HG03521 (cell line): ENCODE results near the gene MRTFB.

ENCODE experiments used
- ATAC-seq: cut with Tn5 transposase; IDR thresholded peaks from one replicate; pipeline ENCODE4 v1.9.1; 2021; ENCODE audit warnings: mild to moderate bottlenecking, moderate library complexity; ENCODE audit not compliant: unreplicated experiment

The MRTFB gene

GRCh38 chr16:14131774-14132695, 60.9 kb downstream of the MRTFB start:
- ATAC-seq = no peak

- ATAC-seq = no peak
Measured at GRCh38 chr16:14132696-14133048, 61.6 kb downstream of the MRTFB start.

- no peak for ATAC-seq
Measured at GRCh38 chr16:14133907-14134306, 62.8 kb downstream of the MRTFB start.

GRCh38 chr16:14135704-14136103, 64.6 kb downstream of the MRTFB start:
- no peak for ATAC-seq

GRCh38 chr16:14139872-14140271, 68.8 kb downstream of the MRTFB start:
- no peak for ATAC-seq

- no peak for ATAC-seq
Measured at GRCh38 chr16:14140923-14141322, 69.8 kb downstream of the MRTFB start.

- ATAC-seq = no peak
Measured at GRCh38 chr16:14146445-14146844, 75.3 kb downstream of the MRTFB start.

- no peak for ATAC-seq
Measured at GRCh38 chr16:14148016-14148415, 76.9 kb downstream of the MRTFB start.

GRCh38 chr16:14148569-14148968, 77.5 kb downstream of the MRTFB start:
- ATAC-seq = no peak

- no peak for ATAC-seq
Measured at GRCh38 chr16:14150796-14151195, 79.7 kb downstream of the MRTFB start.

DNA sequence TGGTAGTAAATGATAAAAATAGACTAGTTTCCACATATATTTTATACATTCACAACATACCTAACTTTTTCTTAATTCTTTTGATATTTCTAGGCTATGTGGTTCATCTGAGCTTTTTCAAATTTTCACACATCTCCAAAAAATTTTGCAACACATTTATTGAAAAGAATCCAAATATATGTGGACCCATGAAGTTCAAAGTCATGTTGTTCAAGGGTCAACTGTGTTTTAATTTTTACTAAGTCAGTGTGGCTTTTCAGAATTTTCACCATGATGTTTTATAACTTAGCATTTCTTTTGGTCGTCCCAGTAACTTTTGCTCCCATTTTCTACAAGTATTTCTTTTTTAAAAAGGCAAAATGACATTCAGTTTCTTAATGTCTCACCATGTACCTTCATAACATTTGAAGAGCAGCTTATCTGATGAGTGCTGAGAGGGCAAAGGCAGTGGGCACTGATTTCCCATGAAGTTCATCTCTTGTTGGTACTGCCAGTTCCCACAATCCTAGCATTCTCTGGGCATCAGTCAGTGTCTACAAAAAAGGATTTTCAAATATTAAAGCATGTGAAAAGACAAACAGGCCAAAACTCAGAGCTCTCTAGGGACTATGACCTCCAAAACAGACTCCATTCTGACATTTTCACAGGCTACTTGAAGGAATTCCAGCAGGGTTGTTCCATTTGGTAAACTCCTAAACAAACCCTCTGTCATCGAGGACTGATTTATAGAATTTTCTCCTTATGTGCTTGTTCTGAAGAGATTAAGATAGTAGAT, 80.3 kb downstream of the MRTFB start:
- ATAC-seq = no peak

- ATAC-seq = no peak
Measured at GRCh38 chr16:14155572-14156190, 84.6 kb downstream of the MRTFB start.

DNA sequence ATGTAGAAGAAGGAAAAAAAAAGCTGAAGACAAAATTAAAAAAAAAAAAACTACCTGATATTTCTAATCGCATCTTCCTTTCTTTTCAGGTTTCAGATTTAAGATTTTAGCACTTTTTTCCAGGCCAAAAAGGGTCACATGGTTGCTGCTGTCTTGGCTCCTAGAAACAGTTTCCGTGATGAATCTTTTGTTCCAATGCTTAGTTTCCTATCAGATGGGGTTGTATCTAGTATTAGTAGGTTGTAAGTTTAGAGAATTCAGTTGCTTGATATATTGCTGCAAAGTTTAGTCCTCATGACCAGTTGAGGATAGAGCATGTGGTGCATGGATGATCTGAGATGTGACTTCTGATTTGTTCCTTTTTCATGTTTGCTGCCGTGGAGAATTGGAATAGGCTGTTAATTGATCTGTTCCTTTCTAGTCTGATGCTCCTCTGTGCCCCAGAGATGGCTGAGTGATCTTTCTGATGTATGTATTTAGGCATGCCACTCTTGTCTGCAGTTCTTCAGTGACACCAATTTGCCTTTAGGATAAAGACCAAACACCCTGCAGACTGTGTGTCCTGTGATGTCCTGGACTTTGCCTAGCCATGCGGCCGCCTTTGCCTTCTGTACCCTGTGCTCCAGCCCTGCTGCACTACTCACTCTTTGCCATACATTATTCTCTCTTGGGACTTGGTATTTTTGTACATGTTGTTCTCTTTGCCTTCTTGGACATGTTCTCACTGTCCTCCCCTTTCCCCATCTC, 94.0 kb downstream of the MRTFB start:
- no peak for ATAC-seq

DNA sequence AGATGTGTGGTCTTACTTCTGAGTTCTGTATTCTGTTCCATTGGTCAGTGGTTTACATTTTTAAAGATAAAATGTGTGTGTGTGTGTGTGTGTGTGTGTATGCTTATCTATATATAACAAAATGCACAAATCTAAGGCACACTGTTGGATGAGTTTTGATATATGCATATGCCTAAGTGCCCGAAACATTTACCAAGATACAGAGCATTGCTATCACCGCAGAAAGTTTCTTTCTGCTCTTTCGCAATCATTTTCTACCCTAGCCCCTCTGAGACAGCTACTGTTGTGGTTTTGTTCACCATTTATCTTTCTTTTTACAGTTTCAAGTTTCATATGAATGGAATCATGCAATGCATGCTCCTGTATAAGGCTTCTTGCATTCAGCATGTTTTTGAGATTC, 97.0 kb downstream of the MRTFB start:
- no peak for ATAC-seq

- ATAC-seq = no peak
Measured at GRCh38 chr16:14172200-14172809, 101.2 kb downstream of the MRTFB start.

- no peak for ATAC-seq
Measured at GRCh38 chr16:14175086-14175485, 104.0 kb downstream of the MRTFB start.

GRCh38 chr16:14177704-14178103, 106.6 kb downstream of the MRTFB start:
- ATAC-seq = no peak

GRCh38 chr16:14179116-14179515, 108.0 kb downstream of the MRTFB start:
- ATAC-seq = no peak

GRCh38 chr16:14180481-14180944, 109.4 kb downstream of the MRTFB start:
- ATAC-seq = no peak

DNA sequence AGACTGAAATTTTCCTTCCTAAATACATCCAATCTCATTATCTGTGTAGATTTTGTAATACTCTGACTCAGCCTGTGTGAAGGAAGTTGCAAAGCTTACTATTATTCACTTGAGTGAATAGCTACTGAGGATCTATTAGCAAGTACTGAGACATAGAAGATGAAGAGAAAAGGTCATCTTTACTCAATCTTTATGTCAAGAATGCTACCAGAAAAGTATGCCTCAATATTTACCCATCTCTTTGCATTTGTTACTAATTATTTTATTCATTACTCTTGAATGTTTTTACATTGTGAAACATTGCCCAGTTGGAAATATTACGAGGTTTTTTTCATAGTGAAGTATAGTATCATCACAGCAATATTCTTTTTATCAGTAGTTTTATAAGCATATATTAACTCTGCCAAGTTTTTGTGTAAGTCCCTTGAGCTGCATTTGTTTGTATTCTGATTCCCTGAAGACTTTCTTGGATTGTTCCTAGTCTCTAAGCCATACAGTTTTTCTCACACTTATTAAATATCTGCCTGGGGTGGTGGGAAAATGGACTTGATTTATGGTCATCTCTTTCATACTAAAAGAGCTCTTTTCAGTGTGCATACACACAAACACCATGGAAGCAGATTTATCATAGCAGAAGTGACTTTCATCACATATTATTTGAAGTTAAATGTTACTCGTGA, 110.4 kb downstream of the MRTFB start:
- no peak for ATAC-seq
